Fibroblast of the aortic adventitia (primary cell): ENCODE results near the gene PSMG4. TPM values are rescaled to one million over a fixed set of nuclear protein-coding genes. Genes with fewer than 3 reads are reported as not detected.

Experiments used
- DNase-seq: peaks from one replicate; pipeline ENCODE4 v3.0.0-alpha.2; 2010; ENCODE audit warnings: low read depth
- H3K4me3 ChIP-seq: 2 replicates; pipeline ENCODE4 v1.5.1; 2011; ENCODE audit warnings: low read depth, mild to moderate bottlenecking, control low read depth, low read length, moderate library complexity
- CTCF ChIP-seq: IDR thresholded peaks from 2 replicates; pipeline ENCODE4 v1.5.1; 2011; ENCODE audit warnings: mild to moderate bottlenecking, low read length, control low read depth, inconsistent platforms; ENCODE audit not compliant: insufficient read depth
- total RNA-seq: library from RNA; depleted of rRNA; stranded (reverse); fragments of >200 nt; gene quantifications from 2 replicates; pipeline ENCODE4 v1.2.3, GENCODE V29; 2012; ENCODE audit warnings: low replicate concordance

The PSMG4 gene
- total RNA-seq, 1 donor: 15.4 TPM

GRCh38 chr6:3273707-3274521 lies 15.2 kb downstream of the PSMG4 start:
- DNase-seq: no peak
- no peak overlapping the region for H3K4me3 ChIP-seq
- no peak for TF ChIP-seq CTCF

GRCh38 chr6:3276174-3277167 lies 17.7 kb downstream of the PSMG4 start:
- DNase-seq: no peak
- no peak for TF ChIP-seq CTCF
- no peak overlapping the region for H3K4me3 ChIP-seq

GRCh38 chr6:3277251-3277650 lies 18.5 kb downstream of the PSMG4 start:
- no peak for TF ChIP-seq CTCF
- DNase-seq: no peak
- no peak overlapping the region for H3K4me3 ChIP-seq

- TF ChIP-seq CTCF: no peak
- no peak for DNase-seq
- H3K4me3 ChIP-seq: no peak overlapping the region
These were observed 19.2 kb downstream of the PSMG4 start for GRCh38 chr6:3277851-3278416.

- TF ChIP-seq CTCF: no peak
These were observed 19.9 kb downstream of the PSMG4 start for GRCh38 chr6:3278691-3279090.

GRCh38 chr6:3280091-3280490 lies 21.3 kb downstream of the PSMG4 start:
- no peak overlapping the region for H3K4me3 ChIP-seq
- no peak for TF ChIP-seq CTCF
- DNase-seq: no peak

More at GRCh38 chr6:3278691-3279090, 19.9 kb downstream of the PSMG4 start:
- no peak overlapping the region for H3K4me3 ChIP-seq
- no peak for DNase-seq
